Activated CD4-positive, alpha-beta T cell treated with anti-CD3 and anti-CD28 coated beads for 36 hours (primary cell): ENCODE measurements around the gene SACS. TPM values are rescaled to one million over a fixed set of nuclear protein-coding genes. Genes with fewer than 3 reads are reported as not detected.

Experiments used
- ATAC-seq: fragments of 200-7000 bp; cut with Tn5 transposase; one replicate; pipeline ENCODE4 v1.10.0; 2021; ENCODE audit warnings: mild to moderate bottlenecking, moderate library complexity
- CTCF ChIA-PET: fragments of 350-600 bp; sonication (Branson Sonifier 250); formaldehyde crosslinking; loops from one replicate; lab custom pipeline; 2021; ENCODE audit warnings: antibody characterized with exemption; lab: Charles Lee
- POLR2A ChIA-PET: fragments of 350-600 bp; sonication (Branson Sonifier 250); formaldehyde crosslinking; loops from one replicate; lab custom pipeline; 2021; ENCODE audit warnings: antibody characterized with exemption, inconsistent platforms; lab: Charles Lee
- DNase-seq: peaks from one replicate; pipeline ENCODE4 v3.0.0-alpha.2; 2020
- H3K27ac Mint-ChIP-seq: one replicate; pipeline ENCODE4 v1.8.0; 2021; ENCODE audit warnings: mixed read lengths
- H3K27me3 Mint-ChIP-seq: one replicate; pipeline ENCODE4 v1.8.0; 2021; ENCODE audit warnings: mixed read lengths
- H3K36me3 Mint-ChIP-seq: one replicate; pipeline ENCODE4 v1.8.0; 2021; ENCODE audit warnings: low read depth, mixed read lengths
- H3K4me1 Mint-ChIP-seq: one replicate; pipeline ENCODE4 v1.8.0; 2021; ENCODE audit warnings: mixed read lengths
- H3K4me3 Mint-ChIP-seq: one replicate; pipeline ENCODE4 v1.8.0; 2021; ENCODE audit warnings: mild to moderate bottlenecking, moderate library complexity, mixed read lengths
- H3K9me3 Mint-ChIP-seq: one replicate; pipeline ENCODE4 v1.8.0; 2021; ENCODE audit warnings: low read depth, mixed read lengths
- intact Hi-C, 2 experiments: fragments of 100-400 bp; cut with DNase I in 1 of 2; cut with micrococcal nuclease in 1 of 2; formaldehyde crosslinking; loops; one replicate each; pipeline versions ENCODE4 v1.14.2 to v1.15.1; 2022 to 2024; cut with DNase I, micrococcal nuclease
- total RNA-seq, 2 experiments: library from RNA; stranded (reverse); gene quantifications; one replicate each; pipeline ENCODE4 v1.2.3, GENCODE V29; 2021

SACS gene
- total RNA-seq, 2 experiments from 2014 or later: 33.5 to 37.1 TPM

DNA sequence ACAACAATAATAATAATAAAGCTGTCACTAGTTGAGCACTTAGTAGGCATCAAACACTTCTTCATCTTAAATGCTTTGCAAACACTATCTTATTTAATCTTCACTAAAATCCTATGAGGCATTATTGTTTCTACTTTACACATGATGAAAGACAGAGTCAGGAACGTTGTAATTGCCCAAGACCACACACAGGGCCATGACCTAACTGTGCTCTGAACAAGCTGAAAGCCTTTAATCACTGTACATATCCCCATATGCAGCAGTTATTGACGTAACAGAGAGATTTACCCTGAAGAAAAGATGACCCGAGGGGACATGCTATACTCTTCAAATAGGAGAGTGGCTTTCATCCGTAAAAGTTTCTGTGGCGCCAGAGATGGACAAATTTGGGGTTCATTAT is 53.0 kb downstream of the SACS start:
- Mint-ChIP-seq H3K27ac (no peak overlapping the region), H3K27me3 (no peaks in the 10 kb centered on the region), H3K4me3 (no peak overlapping the region), H3K9me3 (no peaks in the 10 kb centered on the region), H3K36me3 (no peaks in the 10 kb centered on the region), H3K4me1 (peaks cover 66% of the 10 kb centered on the region)
- CTCF ChIA-PET: no interaction called here
- DNase-seq (no peak), ATAC-seq (no peak)
- intact Hi-C loops: loop anchor here in 1 of 2 experiments (10.0 kb wide), 1 partner anchor 714 kb away; no protein-coding TSS in a partner anchor
- POLR2A ChIA-PET: no interaction called here

DNA sequence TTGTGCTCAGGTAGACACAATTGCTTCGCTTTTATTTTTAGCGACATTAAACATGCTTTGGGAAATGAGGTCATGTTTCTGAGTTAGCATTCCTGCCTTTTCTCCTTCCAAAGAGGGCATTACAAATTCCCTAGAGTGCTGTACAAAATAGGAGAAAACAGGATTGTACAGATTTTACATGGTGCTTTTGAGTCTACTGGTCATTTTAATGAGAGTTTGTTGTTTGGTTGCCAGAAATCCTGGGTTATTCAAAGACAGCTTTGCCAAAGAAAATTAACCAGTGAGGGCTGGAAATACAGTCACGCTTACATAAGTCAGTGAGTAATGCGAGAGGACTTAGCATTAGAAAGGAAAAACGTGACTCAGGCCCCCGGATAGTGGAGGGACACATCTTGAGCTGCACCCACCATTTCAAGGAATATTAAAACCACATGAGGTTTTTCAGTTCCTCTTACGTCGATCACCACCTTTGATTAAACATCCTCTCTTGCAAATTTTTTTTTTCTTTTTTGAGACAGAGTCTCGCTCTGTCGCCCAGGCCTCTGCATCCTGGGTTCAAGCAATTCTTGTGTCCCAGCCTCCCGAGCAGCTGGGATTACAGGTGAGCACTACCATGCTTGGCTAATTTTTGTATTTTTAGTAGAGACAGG is 55.4 kb downstream of the SACS start:
- intact Hi-C loops: loop anchor here (1.0 to 10.0 kb wide), 12 partner anchors 8 to 1924 kb away; partner anchors contain the start of genes FGF9 (in 1 of the 2), MIPEP (in 1 of the 2), NUP58 (in 1 of the 2) and PARP4 (in 1 of the 2)
- Mint-ChIP-seq H3K27me3 (no peaks in the 10 kb centered on the region), H3K4me3 (no peak overlapping the region), H3K36me3 (peaks cover 2% of the 10 kb centered on the region), H3K27ac (no peak overlapping the region), H3K9me3 (no peaks in the 10 kb centered on the region), H3K4me1 (peaks cover 53% of the 10 kb centered on the region)
- ChIA-PET POLR2A (interaction anchor here (0.6 kb wide), 1 partner anchor 1928 kb away, joined by 3 read pairs; no protein-coding TSS in a partner anchor), CTCF (no interaction called here)
- peak; percentile 78 for DNase-seq
- ATAC-seq: peak; percentile 14

DNA sequence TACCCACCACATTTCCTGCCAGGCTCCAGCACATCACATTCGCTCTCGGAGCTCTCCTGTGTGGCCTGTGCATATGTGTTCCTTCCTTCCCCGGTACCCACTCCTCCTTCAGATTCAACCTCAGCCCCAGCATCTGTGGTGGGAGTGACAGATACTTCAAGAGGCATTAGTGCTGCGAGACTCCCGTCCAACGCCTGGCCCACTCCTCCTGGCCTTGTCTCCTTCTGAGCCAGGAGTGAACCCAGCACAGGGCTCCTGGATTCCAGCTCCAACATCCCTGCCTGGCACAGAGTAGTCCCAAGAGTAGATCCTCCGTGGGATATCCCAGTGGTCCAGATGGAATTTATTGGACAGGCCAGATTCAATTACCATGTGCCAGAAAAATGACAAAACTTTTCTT is 55.9 kb downstream of the SACS start:
- Mint-ChIP-seq H3K27me3 (no peaks in the 10 kb centered on the region), H3K27ac (no peak overlapping the region), H3K4me3 (no peak overlapping the region), H3K36me3 (peaks cover 8% of the 10 kb centered on the region), H3K9me3 (no peaks in the 10 kb centered on the region), H3K4me1 (peaks cover 57% of the 10 kb centered on the region)
- POLR2A ChIA-PET: no interaction called here
- CTCF ChIA-PET: no interaction called here
- DNase-seq (peak; percentile 11), ATAC-seq (no peak)
- intact Hi-C loops: loop anchor here (5.0 to 10.0 kb wide), 10 partner anchors 180 to 1925 kb away; partner anchors contain the start of genes FGF9 (in 1 of the 2), MIPEP (in 1 of the 2), NUP58 (in 1 of the 2) and PARP4 (in 1 of the 2)

DNA sequence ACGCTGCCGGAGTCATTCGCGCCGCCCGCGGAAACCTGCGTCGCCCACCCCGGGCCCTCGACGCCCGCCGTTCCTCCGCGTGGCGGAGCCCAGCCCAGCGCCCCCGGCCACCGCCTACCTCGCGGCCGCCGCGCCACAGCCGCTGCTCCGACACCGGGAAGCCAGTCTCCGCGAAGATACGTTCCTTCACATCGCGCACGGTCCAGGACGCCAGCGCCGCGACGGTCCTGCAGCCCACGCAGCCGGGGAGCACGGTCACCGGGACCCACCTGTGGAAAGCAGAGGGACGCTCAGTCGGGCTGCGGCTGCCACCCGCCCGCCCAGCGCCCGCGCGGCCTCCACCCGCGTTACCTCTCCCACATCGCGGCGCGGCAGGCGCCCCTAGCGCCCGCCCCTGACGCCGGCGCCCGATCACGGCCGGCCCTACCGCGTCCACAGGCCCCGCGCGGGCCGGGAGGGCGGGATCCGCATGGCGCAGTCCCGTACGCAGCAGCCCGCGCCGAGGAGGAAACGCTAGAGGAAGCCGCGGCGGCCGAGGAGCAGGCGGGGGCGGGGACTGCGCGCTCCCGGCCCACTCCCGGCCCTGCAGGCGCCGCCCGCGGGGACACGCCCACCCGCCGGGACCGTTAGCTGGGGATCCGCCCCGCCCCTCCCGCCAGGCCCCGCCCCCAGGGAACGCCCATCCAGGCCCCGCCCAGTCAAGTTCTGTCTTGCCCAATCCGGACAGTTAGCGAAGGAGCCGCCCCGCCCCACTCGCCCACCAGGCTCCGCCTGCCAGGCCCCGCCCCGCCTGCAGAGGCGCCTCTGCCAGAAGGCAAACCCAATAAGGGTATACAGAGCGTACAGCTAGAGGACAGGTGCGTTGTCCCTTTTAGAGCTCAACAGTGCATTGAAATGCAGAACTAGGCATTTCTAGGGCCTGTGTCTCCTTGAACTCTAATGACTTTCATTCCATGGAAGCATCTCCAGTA is 58.2 kb downstream of the SACS start:
- peak overlapping the region; percentile 74 for H3K4me3 Mint-ChIP-seq
- ChIA-PET POLR2A (interaction anchor here (0.6 kb wide), 1 partner anchor 10 kb away, joined by 3 read pairs; no protein-coding TSS in a partner anchor), CTCF (interaction anchor here (0.9 kb wide), 1 partner anchor 11 kb away, joined by 5 read pairs; no protein-coding TSS in a partner anchor)
- H3K9me3 Mint-ChIP-seq: no peaks in the 10 kb centered on the region
- peaks cover 67% of the 10 kb centered on the region for H3K4me1 Mint-ChIP-seq
- intact Hi-C loops: loop anchor here (1.0 to 10.0 kb wide), 16 partner anchors 54 to 1927 kb away; partner anchors contain the start of genes MIPEP (in 2 of the 2), FGF9 (in 1 of the 2), MICU2 (in 1 of the 2) and NUP58 (in 1 of the 2)
- no peaks in the 10 kb centered on the region for H3K27me3 Mint-ChIP-seq
- ATAC-seq: peak; percentile 89
- peak overlapping the region; percentile 60 for H3K27ac Mint-ChIP-seq
- H3K36me3 Mint-ChIP-seq: peaks cover 25% of the 10 kb centered on the region
- peak; percentile 99 for DNase-seq

DNA sequence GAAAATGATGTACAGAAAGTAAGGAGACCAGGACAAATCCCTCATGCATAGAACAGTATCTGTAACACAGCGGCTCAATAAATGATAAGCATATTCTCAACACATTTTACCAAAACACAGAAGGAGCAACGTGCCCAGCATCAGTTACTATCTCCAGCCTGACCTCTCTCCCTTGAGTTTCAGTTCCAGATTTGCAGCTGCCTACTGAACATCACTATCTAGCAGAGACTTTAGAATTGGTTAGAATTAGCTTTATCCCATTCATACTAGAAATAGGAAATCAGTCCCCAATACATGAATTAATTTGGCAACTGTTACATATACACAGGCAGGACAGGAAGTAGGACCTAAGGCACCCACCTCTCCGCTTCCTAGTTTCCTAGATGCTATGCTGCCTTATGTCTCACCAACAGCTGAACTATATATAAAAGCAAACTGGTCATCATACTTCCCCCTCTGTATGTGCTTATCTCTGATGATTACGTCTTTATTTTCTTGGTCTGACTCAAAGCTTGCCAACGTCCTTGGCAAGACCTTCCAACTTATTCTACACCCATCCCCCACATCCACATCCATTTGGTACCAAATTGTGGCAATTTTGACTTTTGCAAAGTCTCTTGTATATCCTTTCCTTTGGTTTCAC is 61.1 kb downstream of the SACS start:
- H3K4me3 Mint-ChIP-seq: peak overlapping the region; percentile 4
- no peak for DNase-seq
- ChIA-PET POLR2A (no interaction called here), CTCF (no interaction called here)
- no peak for ATAC-seq
- H3K27me3 Mint-ChIP-seq: no peaks in the 10 kb centered on the region
- peaks cover 47% of the 10 kb centered on the region for H3K36me3 Mint-ChIP-seq
- no peaks in the 10 kb centered on the region for H3K9me3 Mint-ChIP-seq
- intact Hi-C loops: loop anchor here in 1 of 2 experiments (10.0 kb wide), 2 partner anchors 592 to 1142 kb away; partner anchors contain the start of gene PARP4
- H3K27ac Mint-ChIP-seq: peak overlapping the region; percentile 1
- peaks cover 38% of the 10 kb centered on the region for H3K4me1 Mint-ChIP-seq

DNA sequence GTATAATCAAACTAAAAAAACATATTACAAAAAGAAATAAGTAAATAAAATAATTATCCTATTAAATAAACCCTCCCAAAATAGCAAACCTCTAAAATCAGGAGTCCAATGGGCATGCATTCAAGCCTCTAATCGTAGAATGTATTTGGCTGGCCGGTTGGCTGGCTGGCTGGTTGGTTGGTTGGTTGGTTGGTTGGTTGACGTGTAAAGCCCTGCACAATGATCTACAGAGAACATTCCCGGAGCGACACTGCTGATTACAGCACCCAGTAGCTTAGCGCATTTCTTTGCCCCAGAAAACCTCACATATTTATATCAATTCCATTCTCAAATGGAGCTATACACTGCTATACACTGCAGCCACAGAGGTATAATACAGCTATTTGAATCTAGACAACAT is 65.6 kb downstream of the SACS start:
- peaks cover 12% of the 10 kb centered on the region for H3K4me1 Mint-ChIP-seq
- H3K36me3 Mint-ChIP-seq: peaks cover 76% of the 10 kb centered on the region
- no peak overlapping the region for H3K4me3 Mint-ChIP-seq
- no peak overlapping the region for H3K27ac Mint-ChIP-seq
- no peaks in the 10 kb centered on the region for H3K27me3 Mint-ChIP-seq
- CTCF ChIA-PET: no interaction called here
- DNase-seq (no peak), ATAC-seq (no peak)
- intact Hi-C loops: no loop called here
- POLR2A ChIA-PET: no interaction called here
- H3K9me3 Mint-ChIP-seq: no peaks in the 10 kb centered on the region

DNA sequence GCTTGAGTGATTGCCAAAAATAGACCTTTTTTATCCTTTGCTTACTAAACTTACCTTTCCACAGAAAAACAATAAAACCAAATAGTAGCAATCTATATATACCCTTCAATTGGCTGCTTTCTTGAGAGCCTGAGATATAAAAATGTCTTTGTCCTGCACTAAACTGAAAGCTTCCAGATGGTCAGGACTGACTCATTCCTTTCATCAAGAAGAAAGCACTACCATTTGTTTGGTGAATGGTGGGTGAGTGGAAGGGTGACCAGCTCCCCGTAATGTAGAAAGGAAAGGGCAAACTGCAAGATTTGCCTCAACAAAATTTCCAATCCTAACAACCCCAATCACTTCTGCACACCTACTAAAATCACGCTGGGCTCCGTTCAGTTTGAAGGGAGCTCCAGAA is 67.8 kb downstream of the SACS start:
- ATAC-seq (no peak), DNase-seq (no peak)
- Mint-ChIP-seq H3K4me3 (no peak overlapping the region), H3K27ac (no peak overlapping the region), H3K4me1 (no peaks in the 10 kb centered on the region), H3K27me3 (no peaks in the 10 kb centered on the region), H3K36me3 (peaks cover 68% of the 10 kb centered on the region), H3K9me3 (no peaks in the 10 kb centered on the region)
- ChIA-PET CTCF (no interaction called here), POLR2A (interaction anchor here (0.7 kb wide), 1 partner anchor 10 kb away, joined by 3 read pairs; no protein-coding TSS in a partner anchor)
- intact Hi-C loops: no loop called here

DNA sequence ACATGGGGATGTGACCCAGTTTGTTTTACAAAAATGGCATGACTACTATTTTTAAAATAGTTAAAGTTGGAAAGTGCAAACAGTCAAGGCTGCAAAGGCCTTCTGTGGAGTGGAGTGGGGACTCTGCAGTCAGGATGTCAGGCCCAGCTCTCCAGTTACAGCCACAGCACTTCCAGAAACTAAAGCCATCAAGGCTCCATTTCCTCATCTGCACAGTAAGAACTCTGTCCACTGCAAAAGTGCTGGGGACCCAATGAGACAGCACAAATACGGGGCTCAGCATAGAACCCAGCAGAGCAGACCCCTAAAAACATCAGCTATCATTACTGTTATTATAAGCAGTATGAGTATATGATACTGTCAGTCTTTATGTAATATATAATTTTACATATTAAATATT is 73.6 kb downstream of the SACS start:
- CTCF ChIA-PET: no interaction called here

DNA sequence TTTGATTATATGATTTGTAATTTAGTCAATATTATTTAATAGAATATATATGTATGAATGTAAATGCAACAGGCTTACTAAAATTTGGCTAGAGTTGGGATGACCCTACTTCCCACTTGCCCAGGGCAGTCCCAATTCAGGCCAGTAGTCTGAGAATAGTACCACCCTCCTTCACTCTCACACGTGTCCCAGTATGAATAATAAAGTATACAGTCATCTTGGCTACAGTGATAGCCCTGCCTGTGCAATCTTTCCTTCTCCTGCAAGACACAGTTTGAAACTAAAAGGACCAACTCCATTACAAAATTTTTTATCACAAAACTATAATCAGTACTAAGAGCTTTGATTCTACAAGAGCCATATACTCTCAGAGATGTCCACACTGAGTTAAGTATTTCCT is 76.2 kb downstream of the SACS start:
- H3K27me3 Mint-ChIP-seq: no peaks in the 10 kb centered on the region
- CTCF ChIA-PET: interaction anchor here (0.8 kb wide), 1 partner anchor 163 kb away, joined by 4 read pairs; no protein-coding TSS in a partner anchor
- POLR2A ChIA-PET: no interaction called here
- H3K4me3 Mint-ChIP-seq: no peak overlapping the region
- H3K27ac Mint-ChIP-seq: no peak overlapping the region
- no peaks in the 10 kb centered on the region for H3K4me1 Mint-ChIP-seq
- intact Hi-C loops: no loop called here
- DNase-seq (no peak), ATAC-seq (no peak)
- peaks cover 58% of the 10 kb centered on the region for H3K36me3 Mint-ChIP-seq
- H3K9me3 Mint-ChIP-seq: no peaks in the 10 kb centered on the region

More for the DNA sequence above, 73.6 kb downstream of the SACS start:
- no peak overlapping the region for H3K4me3 Mint-ChIP-seq
- H3K4me1 Mint-ChIP-seq: no peaks in the 10 kb centered on the region
- H3K27ac Mint-ChIP-seq: no peak overlapping the region
- H3K27me3 Mint-ChIP-seq: no peaks in the 10 kb centered on the region
- peaks cover 54% of the 10 kb centered on the region for H3K36me3 Mint-ChIP-seq
- DNase-seq (no peak), ATAC-seq (no peak)
- POLR2A ChIA-PET: no interaction called here
- intact Hi-C loops: no loop called here
- no peaks in the 10 kb centered on the region for H3K9me3 Mint-ChIP-seq

DNA sequence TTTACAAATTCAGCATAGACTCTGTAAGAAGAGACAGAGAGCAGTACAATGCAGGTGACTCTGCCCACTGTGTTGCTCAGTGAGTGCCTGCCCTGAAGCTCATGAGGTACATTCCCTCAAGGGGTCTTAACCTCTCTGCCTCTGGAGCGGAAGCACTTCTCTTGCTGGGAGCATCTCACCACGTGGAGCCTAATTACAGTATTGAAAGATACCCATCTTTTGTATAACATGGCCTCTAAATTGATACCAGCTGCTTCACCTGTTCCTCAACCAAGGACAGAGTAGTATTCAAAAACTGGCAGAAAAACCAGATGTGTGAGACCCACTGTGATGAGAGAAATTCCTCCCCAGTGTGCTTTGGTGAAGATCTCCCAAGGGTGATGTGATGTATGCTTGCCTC is 77.1 kb downstream of the SACS start:
- ChIA-PET POLR2A (no interaction called here), CTCF (interaction anchor here (0.8 kb wide), 1 partner anchor 10 kb away, joined by 3 read pairs; no protein-coding TSS in a partner anchor)
- Mint-ChIP-seq H3K27ac (no peak overlapping the region), H3K4me3 (no peak overlapping the region), H3K27me3 (no peaks in the 10 kb centered on the region), H3K4me1 (no peaks in the 10 kb centered on the region), H3K9me3 (no peaks in the 10 kb centered on the region), H3K36me3 (peaks cover 61% of the 10 kb centered on the region)
- ATAC-seq (no peak), DNase-seq (no peak)
- intact Hi-C loops: no loop called here

DNA sequence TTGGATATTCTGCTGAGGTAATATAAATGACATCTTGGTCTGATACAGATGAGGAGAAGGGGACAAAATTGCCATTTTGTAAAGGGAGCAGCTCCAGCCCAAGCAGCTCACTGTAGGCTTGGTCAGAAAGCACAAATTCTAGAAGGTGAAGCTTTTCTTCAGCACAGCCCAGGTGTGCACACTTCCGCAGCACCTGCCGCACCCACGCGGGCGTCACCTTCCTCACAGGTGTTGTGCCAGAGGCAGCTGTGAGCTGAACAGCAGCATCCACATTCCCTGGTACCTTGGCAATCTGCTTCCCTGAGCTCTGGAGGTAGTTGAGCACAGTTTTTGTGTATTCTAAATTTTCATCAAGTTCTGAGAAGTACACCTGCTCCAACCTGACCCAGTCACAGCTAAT is 79.0 kb downstream of the SACS start:
- no peaks in the 10 kb centered on the region for H3K27me3 Mint-ChIP-seq
- H3K36me3 Mint-ChIP-seq: peaks cover 71% of the 10 kb centered on the region
- ChIA-PET CTCF (no interaction called here), POLR2A (no interaction called here)
- ATAC-seq (no peak), DNase-seq (no peak)
- no peaks in the 10 kb centered on the region for H3K4me1 Mint-ChIP-seq
- no peaks in the 10 kb centered on the region for H3K9me3 Mint-ChIP-seq
- no peak overlapping the region for H3K4me3 Mint-ChIP-seq
- H3K27ac Mint-ChIP-seq: no peak overlapping the region
- intact Hi-C loops: no loop called here
